AG09309 (cell line): ENCODE results near the gene ALDH3A1.

ENCODE experiments used
- DNase-seq: peaks from one replicate; pipeline ENCODE4 v3.0.0-alpha.2; 2010; ENCODE audit warnings: low read depth
- H3K4me3 ChIP-seq: 2 replicates; pipeline ENCODE4 v1.5.1; 2011; ENCODE audit warnings: mild to moderate bottlenecking, low read depth, low read length, moderate library complexity; ENCODE audit not compliant: control insufficient read depth
- CTCF ChIP-seq: IDR thresholded peaks from 2 replicates; pipeline ENCODE4 v1.5.1; 2011; ENCODE audit warnings: mild to moderate bottlenecking, low read depth, low read length, inconsistent platforms; ENCODE audit not compliant: insufficient read depth, control insufficient read depth; ENCODE audit errors: missing control alignments

ALDH3A1 gene

GRCh38 chr17:19759568-19760549 lies 11.8 kb upstream of the ALDH3A1 start:
- TF ChIP-seq CTCF: no peak
- no peak overlapping the region for H3K4me3 ChIP-seq
- DNase-seq: no peak

DNA sequence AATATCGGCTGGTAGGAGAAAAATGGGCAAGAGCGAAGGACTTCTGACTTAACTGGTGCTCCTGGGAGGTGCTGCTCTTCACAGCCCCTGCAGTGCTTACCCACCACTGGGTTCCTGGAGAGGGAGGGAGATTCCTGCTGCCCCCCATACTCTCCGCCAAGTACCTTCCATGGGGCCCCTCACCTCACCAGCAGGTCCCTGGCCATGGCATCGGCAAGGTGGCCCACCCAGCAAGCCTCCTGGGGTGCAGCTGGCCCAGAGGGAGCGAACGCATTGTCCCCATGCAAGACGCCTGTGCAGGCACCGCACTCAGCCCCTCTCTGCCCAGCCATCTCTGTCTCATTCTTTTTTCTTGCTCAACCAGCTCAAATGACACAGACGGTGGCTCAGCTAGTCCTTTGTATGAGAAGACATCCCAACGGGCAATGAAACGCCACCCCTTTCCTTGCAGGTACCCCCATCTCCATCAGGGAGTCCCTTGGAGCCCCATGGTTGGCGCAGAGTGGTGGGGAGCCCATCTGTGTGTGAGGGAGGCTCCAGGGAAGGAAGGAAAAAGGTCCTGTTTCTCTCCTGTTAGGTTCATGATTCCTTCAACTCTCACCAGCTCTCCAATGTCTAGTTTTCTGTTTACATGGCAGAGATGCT lies 9.6 kb upstream of the ALDH3A1 start:
- H3K4me3 ChIP-seq: no peak overlapping the region
- no peak for TF ChIP-seq CTCF
- DNase-seq: no peak

GRCh38 chr17:19756546-19756945 lies 8.4 kb upstream of the ALDH3A1 start:
- DNase-seq: no peak
- TF ChIP-seq CTCF: no peak
- no peak overlapping the region for H3K4me3 ChIP-seq

GRCh38 chr17:19755821-19756510 lies 7.9 kb upstream of the ALDH3A1 start:
- H3K4me3 ChIP-seq: no peak overlapping the region
- no peak for TF ChIP-seq CTCF
- DNase-seq: no peak

DNA sequence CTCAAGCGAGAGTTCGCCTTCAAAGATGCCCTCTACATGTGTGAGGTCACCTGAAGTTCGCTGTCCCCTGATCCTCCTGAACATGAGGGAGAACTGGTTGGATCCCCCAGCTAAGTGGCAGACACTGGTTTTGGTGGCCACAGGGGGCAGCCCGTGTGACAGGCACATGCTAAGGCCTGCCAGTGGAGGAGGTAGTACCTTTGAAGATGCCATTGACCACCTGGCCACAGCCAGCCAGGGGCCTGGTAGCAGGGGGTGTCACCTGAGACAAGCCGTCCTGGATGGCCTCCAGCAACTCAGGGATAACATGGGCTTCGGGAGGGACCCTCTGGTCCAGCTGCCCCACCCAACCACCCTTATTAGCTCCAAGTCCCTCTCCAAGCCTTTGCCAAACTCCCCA lies 7.3 kb upstream of the ALDH3A1 start:
- TF ChIP-seq CTCF: no peak
- no peak overlapping the region for H3K4me3 ChIP-seq
- no peak for DNase-seq

DNA sequence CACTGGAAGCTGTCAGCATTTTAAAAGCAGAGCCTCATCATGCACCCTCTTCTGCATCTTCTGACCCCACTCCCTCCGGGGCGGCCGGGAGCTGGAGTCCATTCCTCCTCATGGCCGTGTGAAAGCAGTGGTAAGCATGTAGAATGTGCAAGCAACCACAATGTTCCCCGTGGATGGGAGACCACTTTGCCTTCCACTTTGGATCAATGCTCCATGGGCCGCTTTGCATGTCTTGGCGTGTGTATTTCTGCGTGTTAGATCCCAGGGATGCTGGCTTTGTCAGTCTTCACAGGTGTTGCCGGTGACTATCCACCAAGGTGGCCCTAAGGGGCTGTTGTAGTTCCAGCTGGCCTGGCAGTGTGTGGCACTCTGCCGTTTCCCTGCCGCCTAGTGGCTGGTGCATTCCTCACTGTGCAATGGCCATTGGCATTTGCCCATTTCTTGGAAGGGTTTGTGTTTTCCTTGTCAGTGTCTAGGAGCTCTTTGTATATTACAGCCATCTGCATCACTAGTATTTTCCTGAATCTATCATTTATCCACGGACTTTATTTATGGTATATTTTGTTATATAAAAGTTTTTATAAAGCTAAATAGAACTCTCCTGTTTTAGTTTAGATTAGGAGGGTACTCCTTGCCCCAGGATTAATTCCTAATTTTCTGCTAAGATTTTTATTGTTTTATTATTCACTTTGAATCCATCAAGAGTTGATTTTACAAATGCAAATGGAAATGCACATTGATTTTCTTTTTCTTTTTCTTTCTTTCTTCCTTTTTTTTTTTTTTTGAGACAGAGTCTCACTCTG lies 5.8 kb upstream of the ALDH3A1 start:
- peak; percentile 51 for TF ChIP-seq CTCF
- H3K4me3 ChIP-seq: no peak overlapping the region
- no peak for DNase-seq
